Right ventricle myocardium inferior (tissue), 1 donor: ENCODE measurements around the gene PKD2. TPM values are rescaled to one million over a fixed set of nuclear protein-coding genes. Genes with fewer than 3 reads are reported as not detected.

Experiments
- ATAC-seq: fragments of 200-7000 bp; cut with Tn5 transposase; one replicate; pipeline ENCODE4 v1.9.1; 2020; ENCODE audit warnings: mild to moderate bottlenecking, moderate library complexity
- DNase-seq: peaks from one replicate; pipeline ENCODE4 v3.0.0; 2021; ENCODE audit errors: missing footprints
- intact Hi-C: fragments of 100-400 bp; cut with DNase I; formaldehyde crosslinking; loops from one replicate; pipeline ENCODE4 v1.11.0; 2022
- total RNA-seq: library from RNA; stranded (reverse); fragmentation: NEBNext Ultra II Directional; extraction: Animal tissue kit (Norgen Biotek cat#: 25700); gene quantifications from one replicate; pipeline ENCODE4 v1.2.1, GENCODE V29; 2021
- donor health status: DM: no; HTN: yes; CAD: no; lungs with severe emphysema.

The PKD2 gene
- total RNA-seq, 1 donor from 2014 or later, result 12.3 TPM

GRCh38 chr4:88045021-88045420 lies 37.6 kb downstream of the PKD2 start:
- DNase-seq, result no peak
- no peak for ATAC-seq
- intact Hi-C loops, result no loop called here

GRCh38 chr4:88054229-88054628 lies 46.8 kb downstream of the PKD2 start:
- ATAC-seq, result no peak
- intact Hi-C loops, result no loop called here

GRCh38 chr4:88054901-88055300 lies 47.5 kb downstream of the PKD2 start:
- DNase-seq (no peak), ATAC-seq (no peak)
- intact Hi-C loops, result no loop called here

More at GRCh38 chr4:88054229-88054628, 46.8 kb downstream of the PKD2 start:
- no peak for DNase-seq

- ATAC-seq (no peak), DNase-seq (no peak)
- intact Hi-C loops, result no loop called here
Observed at GRCh38 chr4:88058295-88058694, 50.9 kb downstream of the PKD2 start.

GRCh38 chr4:88059766-88060165 lies 52.3 kb downstream of the PKD2 start:
- no peak for ATAC-seq
- intact Hi-C loops, result no loop called here
- DNase-seq, result no peak

GRCh38 chr4:88060431-88060830 lies 53.0 kb downstream of the PKD2 start:
- ATAC-seq, result no peak
- intact Hi-C loops, result no loop called here

GRCh38 chr4:88062311-88062710 lies 54.9 kb downstream of the PKD2 start:
- ATAC-seq (no peak), DNase-seq (no peak)
- intact Hi-C loops, result no loop called here

More at GRCh38 chr4:88060431-88060830, 53.0 kb downstream of the PKD2 start:
- no peak for DNase-seq

- ATAC-seq (no peak), DNase-seq (no peak)
- intact Hi-C loops, result no loop called here
Observed at GRCh38 chr4:88062843-88063242, 55.4 kb downstream of the PKD2 start.

GRCh38 chr4:88063634-88064296 lies 56.3 kb downstream of the PKD2 start:
- DNase-seq (no peak), ATAC-seq (no peak)
- intact Hi-C loops, result no loop called here

- DNase-seq (no peak), ATAC-seq (no peak)
- intact Hi-C loops, result no loop called here
Observed at GRCh38 chr4:88064410-88064809, 57.0 kb downstream of the PKD2 start.

GRCh38 chr4:88070031-88070430 lies 62.6 kb downstream of the PKD2 start:
- ATAC-seq (no peak), DNase-seq (no peak)
- intact Hi-C loops, result no loop called here

- ATAC-seq, result no peak
- intact Hi-C loops, result no loop called here
Observed at GRCh38 chr4:88075336-88075735, 67.9 kb downstream of the PKD2 start.

GRCh38 chr4:88077911-88078524 lies 70.6 kb downstream of the PKD2 start:
- DNase-seq (no peak), ATAC-seq (no peak)
- intact Hi-C loops, result no loop called here

More at GRCh38 chr4:88075336-88075735, 67.9 kb downstream of the PKD2 start:
- DNase-seq, result no peak

GRCh38 chr4:88078579-88078978 lies 71.1 kb downstream of the PKD2 start:
- DNase-seq (no peak), ATAC-seq (no peak)
- intact Hi-C loops, result no loop called here

- intact Hi-C loops, result no loop called here
- ATAC-seq (no peak), DNase-seq (no peak)
Observed at GRCh38 chr4:88080626-88081025, 73.2 kb downstream of the PKD2 start.

GRCh38 chr4:88087004-88087403 lies 79.6 kb downstream of the PKD2 start:
- intact Hi-C loops, result no loop called here
- ATAC-seq, result no peak
- no peak for DNase-seq

- ATAC-seq, result no peak
Observed at GRCh38 chr4:88090898-88091297, 83.5 kb downstream of the PKD2 start.

GRCh38 chr4:88091378-88091777 lies 83.9 kb downstream of the PKD2 start:
- no peak for DNase-seq
- intact Hi-C loops, result no loop called here
- ATAC-seq, result no peak

More at GRCh38 chr4:88090898-88091297, 83.5 kb downstream of the PKD2 start:
- intact Hi-C loops, result no loop called here
- no peak for DNase-seq

- DNase-seq (no peak), ATAC-seq (no peak)
- intact Hi-C loops, result no loop called here
Observed at GRCh38 chr4:88093874-88094273, 86.4 kb downstream of the PKD2 start.

GRCh38 chr4:88097301-88097700 lies 89.9 kb downstream of the PKD2 start:
- intact Hi-C loops, result no loop called here
- ATAC-seq, result no peak
- no peak for DNase-seq

GRCh38 chr4:88097781-88098180 lies 90.3 kb downstream of the PKD2 start:
- ATAC-seq, result no peak
- DNase-seq, result no peak
- intact Hi-C loops, result no loop called here
